Activated CD4-positive, alpha-beta T cell treated with anti-CD3 and anti-CD28 coated beads, Interleukin-10, Interleukin-2, amounts not matched to agents 100 ng/mL and 50 ng/mL, durations not matched to agents 16 hours and 8 hours (primary cell): ENCODE data around the gene SGCE.
A peak's percentile ranks its signal among the peaks of the same experiment; 100 is the strongest.

Experiments
- DNase-seq: peaks from one replicate; pipeline ENCODE4 v3.0.0-alpha.2; 2020

The SGCE gene

GRCh38 chr7:94620703-94621118, 35.2 kb downstream of the SGCE start:
- DNase-seq: peak; percentile 90

DNA sequence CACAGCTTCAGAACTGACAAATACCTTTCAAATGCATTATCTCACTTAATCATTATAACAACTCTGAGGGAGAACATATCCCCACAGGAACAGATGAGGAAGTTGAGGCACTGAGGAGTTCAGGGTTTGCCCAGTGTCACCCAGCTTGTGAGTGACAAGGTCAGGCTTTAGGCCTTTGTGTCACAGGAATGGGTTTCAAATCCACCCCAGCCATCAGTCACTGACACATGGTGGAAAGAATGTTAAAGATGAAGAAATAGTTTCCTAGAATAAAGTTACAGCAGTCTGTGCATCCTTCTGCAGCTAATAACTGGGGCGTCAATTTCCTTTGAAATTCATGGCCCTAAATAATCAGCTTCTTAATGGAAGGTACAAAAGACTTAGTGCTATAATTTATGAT, 37.8 kb downstream of the SGCE start:
- no peak for DNase-seq

DNA sequence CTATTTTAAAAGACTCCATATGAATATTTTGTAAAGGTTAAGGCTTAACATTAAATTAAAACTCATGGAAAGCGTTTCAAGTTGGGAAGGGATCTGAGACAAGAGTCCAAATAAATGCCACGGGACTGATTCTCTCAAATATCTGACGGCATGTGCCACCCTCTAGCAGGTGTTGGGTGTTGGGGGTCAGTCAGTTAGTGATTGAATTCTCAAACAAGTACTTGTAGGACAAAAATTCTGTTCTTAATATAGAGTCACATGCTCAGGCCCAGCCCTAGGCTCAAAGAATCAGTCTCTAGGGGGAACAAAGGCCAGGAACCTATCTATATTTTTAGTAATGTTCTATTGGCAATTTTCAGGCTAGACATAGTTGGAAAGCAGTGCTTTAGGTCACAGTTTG, 39.1 kb downstream of the SGCE start:
- no peak for DNase-seq

DNA sequence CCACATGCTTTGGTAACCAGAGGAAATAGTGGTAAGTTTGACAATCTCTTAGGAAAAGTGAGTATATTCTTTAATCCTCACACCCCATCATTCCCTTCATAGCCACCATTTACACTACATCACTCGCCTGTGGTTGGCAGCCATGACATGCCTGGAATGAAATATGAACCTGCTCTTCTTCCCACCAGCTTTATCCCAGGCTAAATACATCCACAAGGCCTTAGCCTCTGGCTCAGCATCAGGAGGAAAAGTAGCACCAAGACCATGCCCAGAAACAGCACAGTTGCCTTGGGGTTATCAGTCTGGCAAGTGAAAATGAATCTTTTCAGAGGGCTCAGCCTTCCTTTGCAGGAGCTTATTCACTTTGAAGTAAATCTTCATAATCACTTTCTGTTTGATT, 40.3 kb downstream of the SGCE start:
- no peak for DNase-seq

- no peak for DNase-seq
Measured at GRCh38 chr7:94612661-94613060, 43.3 kb downstream of the SGCE start.

- DNase-seq: no peak
Measured at GRCh38 chr7:94612253-94612652, 43.7 kb downstream of the SGCE start.

- DNase-seq: no peak
Measured at GRCh38 chr7:94609561-94609960, 46.4 kb downstream of the SGCE start.

DNA sequence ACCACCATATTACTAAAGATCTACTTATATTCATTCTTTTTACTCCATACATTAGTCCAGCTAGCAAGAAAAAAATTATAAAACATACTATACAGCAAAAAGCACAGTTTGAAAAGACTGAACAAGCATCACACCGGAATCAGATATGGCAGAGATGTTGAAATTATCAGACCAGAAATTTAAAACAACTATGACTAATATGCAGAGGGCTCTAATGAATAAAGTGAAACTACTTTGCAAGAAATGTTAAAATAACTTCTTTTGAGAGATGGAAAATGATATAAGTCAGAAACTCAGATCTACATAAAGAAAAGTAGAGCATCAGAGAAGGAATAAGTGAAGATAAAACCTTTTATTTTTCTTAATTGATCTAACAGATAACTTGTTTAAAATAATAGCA, 50.9 kb downstream of the SGCE start:
- DNase-seq: peak; percentile 2

- DNase-seq: no peak
Measured at GRCh38 chr7:94602181-94602580, 53.8 kb downstream of the SGCE start.

- DNase-seq: no peak
Measured at GRCh38 chr7:94600267-94600666, 55.7 kb downstream of the SGCE start.

DNA sequence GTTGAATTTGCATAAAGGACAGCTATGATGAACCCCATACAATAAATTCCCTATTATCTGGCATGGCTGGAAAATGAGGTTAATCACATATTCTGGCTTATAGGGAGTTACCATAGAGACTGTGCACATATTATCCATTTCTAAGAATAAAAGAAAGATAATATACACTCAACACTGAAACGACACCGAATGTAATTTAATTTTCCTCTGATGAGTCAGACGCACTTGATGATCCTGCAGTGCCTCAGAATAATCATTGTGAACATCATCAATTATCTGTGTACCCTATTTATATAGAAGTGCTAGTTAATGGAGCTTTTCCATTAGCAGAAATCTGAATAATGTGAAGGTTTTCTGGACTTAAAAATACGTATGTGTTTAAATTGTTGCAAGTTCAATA, 60.2 kb downstream of the SGCE start:
- no peak for DNase-seq

- no peak for DNase-seq
Measured at GRCh38 chr7:94594882-94595281, 61.1 kb downstream of the SGCE start.

- no peak for DNase-seq
Measured at GRCh38 chr7:94591176-94591575, 64.8 kb downstream of the SGCE start.

DNA sequence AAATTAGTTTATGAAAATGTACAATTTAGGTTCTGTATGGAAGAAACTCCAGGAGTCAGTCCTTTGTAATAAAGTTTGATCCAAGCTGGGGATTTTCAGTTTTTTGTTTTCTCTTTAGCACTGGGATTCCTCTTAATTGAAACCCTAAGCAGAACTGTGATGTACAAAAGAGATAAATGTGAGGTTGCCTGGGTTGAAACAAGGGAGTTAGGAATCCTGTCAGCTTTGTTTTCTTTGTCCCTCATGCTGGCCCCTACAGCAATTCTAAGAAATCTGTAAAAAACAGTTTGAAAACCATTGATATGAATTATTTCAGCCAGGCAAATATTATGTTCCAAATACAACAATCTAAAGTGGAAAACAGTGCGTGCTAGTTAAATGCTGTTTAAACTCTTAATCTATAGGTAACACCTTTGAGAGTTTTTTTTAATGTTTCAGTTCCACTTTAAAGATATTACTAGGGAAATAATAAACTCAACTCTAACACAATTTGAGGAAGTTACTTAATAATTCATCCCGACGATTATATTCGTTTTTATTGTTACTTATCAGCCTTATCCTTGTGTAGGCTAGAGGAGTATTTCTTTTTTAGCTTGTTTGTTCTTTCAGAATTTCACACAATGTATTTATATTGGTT, 65.3 kb downstream of the SGCE start:
- DNase-seq: no peak

- no peak for DNase-seq
Measured at GRCh38 chr7:94588075-94588474, 67.9 kb downstream of the SGCE start.

GRCh38 chr7:94584113-94584512, 71.8 kb downstream of the SGCE start:
- DNase-seq: no peak

DNA sequence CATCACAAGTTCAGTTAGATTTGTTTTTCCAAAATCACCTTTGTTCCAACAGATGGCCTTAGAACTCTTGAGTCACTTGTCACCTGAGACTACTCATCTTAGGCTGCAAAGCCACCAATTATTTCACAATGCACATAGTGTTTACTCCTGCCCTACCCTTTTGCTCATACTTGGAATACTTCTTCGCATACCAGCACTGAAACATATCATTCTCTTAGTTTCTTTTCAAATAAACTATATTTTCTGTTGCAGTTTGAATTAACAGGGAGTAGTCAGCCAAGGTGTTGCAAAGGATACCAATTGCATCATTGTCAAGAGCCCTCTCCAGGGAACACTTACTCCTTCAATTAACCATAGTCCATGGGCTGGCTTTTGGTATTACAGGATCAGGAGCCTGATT, 75.3 kb downstream of the SGCE start:
- DNase-seq: peak; percentile 59

DNA sequence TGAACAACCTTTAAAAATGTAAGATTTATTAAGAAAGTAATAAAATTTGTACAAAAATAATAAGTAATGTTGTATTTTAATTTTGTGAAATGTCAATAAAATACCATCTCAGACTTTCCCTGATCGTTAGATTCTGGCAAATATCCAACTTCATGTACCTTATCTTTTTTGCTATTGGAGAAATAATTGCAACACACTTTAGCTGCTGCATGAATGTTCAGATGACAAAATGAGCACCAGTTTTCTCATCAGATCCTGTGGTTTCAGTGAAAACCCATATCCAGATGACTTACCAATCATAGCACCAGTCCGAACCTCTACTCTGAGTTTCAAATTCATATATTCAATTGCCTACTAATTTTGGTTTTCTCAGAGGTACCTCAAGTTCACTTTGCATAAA, 76.5 kb downstream of the SGCE start:
- peak; percentile 24 for DNase-seq

- no peak for DNase-seq
Measured at GRCh38 chr7:94578614-94579013, 77.3 kb downstream of the SGCE start.

GRCh38 chr7:94577357-94577756, 78.6 kb downstream of the SGCE start:
- DNase-seq: no peak

DNA sequence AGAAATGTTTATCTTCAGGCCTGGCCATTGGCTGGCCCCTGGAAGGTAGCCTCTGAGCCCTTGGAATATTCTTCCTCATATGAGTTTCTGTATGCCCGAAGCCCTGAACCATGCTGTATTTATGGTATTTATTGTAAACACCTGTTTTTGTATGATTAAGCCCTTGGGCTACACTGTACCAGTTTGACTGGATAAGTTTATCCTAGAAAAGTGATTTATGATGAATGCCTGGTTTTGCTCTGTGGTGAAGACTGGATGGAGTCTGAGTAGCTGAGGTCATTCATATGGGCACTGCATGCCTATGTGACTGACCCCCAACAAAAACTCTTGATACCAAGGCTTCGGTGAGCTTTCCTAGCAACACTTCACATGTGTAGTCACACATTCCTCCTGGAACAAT, 79.6 kb downstream of the SGCE start:
- DNase-seq: no peak

GRCh38 chr7:94575646-94576045, 80.3 kb downstream of the SGCE start:
- DNase-seq: no peak

DNA sequence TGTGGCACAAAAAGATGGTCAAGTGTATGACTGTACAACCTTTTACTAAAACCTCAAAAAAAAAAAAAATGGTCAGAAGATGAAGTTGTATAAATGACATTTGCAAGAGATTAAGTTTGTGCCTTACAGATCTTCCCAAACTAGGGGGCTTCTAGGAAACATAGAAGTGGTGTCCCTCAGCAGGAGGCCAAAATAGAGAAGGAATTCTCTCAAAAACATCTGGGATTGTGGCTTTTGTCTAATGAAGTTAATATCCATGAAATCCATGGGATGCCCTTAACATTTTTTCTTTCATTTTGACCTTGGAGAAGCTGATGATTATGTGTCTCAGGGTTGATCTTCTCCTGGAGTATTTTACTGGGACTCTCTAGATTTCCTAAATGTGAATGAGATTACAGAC, 84.1 kb downstream of the SGCE start:
- DNase-seq: no peak

DNA sequence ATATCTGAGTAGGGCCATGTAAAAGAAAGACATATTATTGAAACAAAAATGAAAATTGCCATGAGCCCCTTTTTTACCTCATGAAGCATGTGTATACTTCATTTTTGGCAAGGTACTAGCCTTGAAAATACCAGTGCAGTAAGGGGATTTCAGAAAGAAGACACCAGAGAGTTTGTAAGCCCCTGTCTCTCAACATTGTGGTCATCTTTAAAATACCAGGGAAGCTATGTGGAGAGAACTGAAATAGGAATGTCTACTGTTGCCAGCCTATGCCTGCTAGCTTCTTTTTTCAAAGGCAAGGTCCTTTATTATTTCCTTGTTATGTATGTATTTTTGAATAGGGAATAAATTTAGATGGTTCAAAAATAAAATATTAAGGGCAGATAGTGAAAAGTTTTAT, 88.5 kb downstream of the SGCE start:
- no peak for DNase-seq

GRCh38 chr7:94565247-94565894, 90.6 kb downstream of the SGCE start:
- no peak for DNase-seq
